Activated naive CD8-positive, alpha-beta T cell (primary cell): ENCODE data around the gene ZNF598.
"Not testable (repeated sequence)": the region's sequence is repeated elsewhere in the genome, so short reads cannot be mapped to it uniquely, and the experiment has no call there.

Source experiments
- H3K27ac Mint-ChIP-seq: one replicate; pipeline ENCODE4 v1.8.0; 2021; ENCODE audit warnings: mixed read lengths
- H3K27me3 Mint-ChIP-seq: one replicate; pipeline ENCODE4 v1.8.0; 2021; ENCODE audit warnings: mixed read lengths
- H3K36me3 Mint-ChIP-seq: one replicate; pipeline ENCODE4 v1.8.0; 2021; ENCODE audit warnings: mixed read lengths
- H3K4me1 Mint-ChIP-seq: one replicate; pipeline ENCODE4 v1.8.0; 2021; ENCODE audit warnings: low read depth, mixed read lengths
- H3K4me3 Mint-ChIP-seq: one replicate; pipeline ENCODE4 v1.8.0; 2021; ENCODE audit warnings: mild to moderate bottlenecking, mixed read lengths
- H3K9me3 Mint-ChIP-seq: one replicate; pipeline ENCODE4 v1.8.0; 2021; ENCODE audit warnings: low read depth, mixed read lengths

The ZNF598 gene

DNA sequence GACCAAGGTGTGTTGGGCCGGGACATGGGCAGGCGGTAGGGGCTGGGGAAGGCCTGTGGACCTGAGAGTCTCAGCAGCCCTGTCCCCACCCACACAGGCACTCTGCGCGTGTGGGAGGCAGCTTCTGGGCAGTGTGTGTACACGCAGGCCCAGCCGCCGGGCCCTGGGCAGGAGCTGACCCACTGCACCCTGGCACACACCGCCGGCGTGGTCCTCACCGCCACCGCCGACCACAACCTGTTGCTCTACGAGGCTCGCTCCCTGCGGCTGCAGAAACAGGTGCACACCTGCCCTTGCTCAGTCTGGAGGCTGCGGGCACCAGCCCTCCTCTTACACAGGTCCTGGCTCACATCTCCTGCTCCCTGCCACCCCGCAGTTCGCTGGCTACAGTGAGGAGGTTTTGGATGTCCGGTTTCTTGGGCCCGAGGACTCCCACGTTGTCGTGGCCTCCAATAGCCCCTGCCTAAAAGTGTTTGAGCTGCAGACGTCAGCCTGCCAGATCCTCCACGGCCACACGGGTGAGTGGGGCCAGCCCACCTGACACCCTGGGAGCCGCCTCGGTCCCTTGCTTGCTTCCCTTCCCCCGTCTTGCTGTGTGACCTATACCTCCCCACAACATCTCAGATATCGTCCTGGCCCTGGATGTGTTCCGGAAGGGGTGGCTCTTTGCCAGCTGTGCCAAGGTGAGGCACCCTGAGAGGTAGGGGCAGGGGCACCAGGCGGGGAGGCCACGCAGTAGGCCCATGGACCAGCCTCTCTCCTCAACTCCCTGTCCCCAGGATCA is 34.0 kb downstream of the ZNF598 start:
- no peaks in the 10 kb centered on the region for H3K9me3 Mint-ChIP-seq
- H3K27me3 Mint-ChIP-seq, result no peaks in the 10 kb centered on the region
- no peak overlapping the region for H3K4me3 Mint-ChIP-seq
- H3K4me1 Mint-ChIP-seq, result peaks cover 20% of the 10 kb centered on the region
- peaks cover 7% of the 10 kb centered on the region for H3K36me3 Mint-ChIP-seq
- no peak overlapping the region for H3K27ac Mint-ChIP-seq

DNA sequence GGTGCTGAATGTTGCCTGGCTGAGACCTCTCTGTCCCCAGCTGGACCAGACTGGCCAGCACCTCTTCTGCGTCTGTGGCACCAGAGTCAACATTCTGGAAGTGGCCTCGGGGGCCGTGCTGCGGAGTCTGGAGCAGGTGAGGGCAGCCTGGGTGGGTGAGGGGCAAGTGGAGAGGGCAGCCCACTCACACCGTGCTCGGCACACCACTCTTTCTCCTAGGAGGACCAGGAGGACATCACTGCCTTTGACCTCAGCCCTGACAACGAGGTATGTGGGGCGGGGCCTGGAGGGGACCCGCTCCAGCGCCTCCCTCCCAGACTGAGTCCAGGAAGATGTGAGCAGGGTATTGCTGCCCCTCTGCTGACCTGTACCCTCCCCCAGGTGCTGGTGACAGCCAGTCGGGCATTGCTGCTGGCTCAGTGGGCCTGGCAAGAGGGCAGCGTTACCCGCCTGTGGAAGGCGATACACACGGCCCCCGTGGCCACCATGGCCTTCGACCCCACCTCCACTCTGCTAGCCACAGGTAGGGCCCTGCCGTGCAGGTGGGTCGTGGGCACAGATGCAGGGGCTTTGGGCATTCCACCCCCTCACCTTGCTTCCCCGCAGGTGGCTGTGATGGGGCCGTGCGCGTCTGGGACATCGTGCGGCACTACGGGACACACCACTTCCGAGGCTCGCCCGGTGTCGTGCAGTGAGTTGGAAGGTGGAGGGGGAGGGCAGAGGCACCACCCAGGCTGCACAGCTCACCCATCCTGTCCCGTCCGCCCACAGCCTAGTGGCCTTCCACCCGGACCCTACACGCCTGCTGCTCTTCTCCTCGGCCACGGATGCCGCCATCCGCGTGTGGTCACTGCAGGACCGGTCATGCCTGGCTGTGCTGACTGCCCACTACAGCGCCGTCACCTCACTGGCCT is 35.2 kb downstream of the ZNF598 start:
- H3K4me1 Mint-ChIP-seq, result peaks cover 20% of the 10 kb centered on the region
- H3K9me3 Mint-ChIP-seq, result no peaks in the 10 kb centered on the region
- H3K36me3 Mint-ChIP-seq, result peaks cover 7% of the 10 kb centered on the region
- H3K27me3 Mint-ChIP-seq, result no peaks in the 10 kb centered on the region
- no peak overlapping the region for H3K27ac Mint-ChIP-seq
- no peak overlapping the region for H3K4me3 Mint-ChIP-seq

DNA sequence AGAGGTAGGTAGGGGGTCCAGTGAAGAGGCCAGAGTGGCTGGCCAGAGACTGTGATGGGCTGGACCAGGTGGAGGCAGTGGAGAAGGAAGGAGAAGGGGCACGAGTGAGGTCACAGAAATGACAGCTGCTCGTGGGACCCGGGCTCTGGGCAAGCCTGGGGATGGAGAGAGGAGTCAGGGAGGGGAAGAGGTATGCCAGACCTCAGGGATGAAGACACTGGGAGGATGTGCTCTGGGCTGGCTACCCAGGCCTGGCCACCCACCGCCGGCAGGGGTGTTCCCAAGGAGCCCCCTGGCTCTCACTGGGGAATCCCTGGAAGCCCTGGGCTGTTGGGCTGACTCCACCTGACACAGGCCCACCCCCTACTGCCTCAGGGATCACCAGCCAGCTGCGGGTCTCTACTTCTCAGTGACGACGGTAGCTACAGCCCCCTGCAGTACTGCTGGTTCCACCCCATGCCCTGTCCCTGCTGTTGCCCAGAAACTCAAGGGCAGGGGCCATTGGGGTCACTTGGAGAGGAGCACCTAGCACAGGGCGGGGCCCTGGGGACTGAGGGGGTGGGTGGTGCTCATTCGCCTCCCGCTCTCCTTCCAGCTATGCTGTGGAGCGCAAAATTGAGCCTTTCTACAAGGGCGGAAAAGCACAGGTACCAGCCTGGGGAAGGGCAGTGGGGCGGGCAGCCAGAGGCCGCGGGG is 36.0 kb downstream of the ZNF598 start:
- H3K9me3 Mint-ChIP-seq, result no peaks in the 10 kb centered on the region
- peak overlapping the region; percentile 94 for H3K4me3 Mint-ChIP-seq
- H3K4me1 Mint-ChIP-seq, result peaks cover 20% of the 10 kb centered on the region
- no peaks in the 10 kb centered on the region for H3K27me3 Mint-ChIP-seq
- H3K27ac Mint-ChIP-seq, result no peak overlapping the region
- H3K36me3 Mint-ChIP-seq, result peaks cover 7% of the 10 kb centered on the region

DNA sequence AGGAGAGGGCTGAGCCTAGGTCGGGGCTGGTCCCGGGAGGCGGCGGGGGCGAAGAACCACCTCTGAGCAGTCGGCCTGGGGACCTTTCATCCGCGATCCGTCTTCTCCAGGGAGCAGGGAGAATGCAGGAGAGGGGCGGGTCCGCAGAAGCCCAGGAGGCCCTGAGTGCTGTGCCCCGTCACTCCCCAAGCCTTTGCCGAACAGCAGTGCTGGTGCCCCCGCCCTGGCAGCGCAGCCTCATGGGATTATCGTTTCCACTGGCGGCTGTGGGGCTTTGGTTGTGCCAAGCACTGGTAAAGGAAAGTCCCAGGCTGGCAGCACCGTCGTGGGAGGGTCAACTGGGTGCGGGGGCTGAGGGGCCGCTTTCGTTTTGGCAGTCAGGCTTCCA is 37.1 kb downstream of the ZNF598 start:
- peak overlapping the region; percentile 94 for H3K4me3 Mint-ChIP-seq
- H3K9me3 Mint-ChIP-seq, result no peaks in the 10 kb centered on the region
- peaks cover 7% of the 10 kb centered on the region for H3K36me3 Mint-ChIP-seq
- H3K27me3 Mint-ChIP-seq, result no peaks in the 10 kb centered on the region
- H3K27ac Mint-ChIP-seq, result peak overlapping the region; percentile 94
- peaks cover 20% of the 10 kb centered on the region for H3K4me1 Mint-ChIP-seq

DNA sequence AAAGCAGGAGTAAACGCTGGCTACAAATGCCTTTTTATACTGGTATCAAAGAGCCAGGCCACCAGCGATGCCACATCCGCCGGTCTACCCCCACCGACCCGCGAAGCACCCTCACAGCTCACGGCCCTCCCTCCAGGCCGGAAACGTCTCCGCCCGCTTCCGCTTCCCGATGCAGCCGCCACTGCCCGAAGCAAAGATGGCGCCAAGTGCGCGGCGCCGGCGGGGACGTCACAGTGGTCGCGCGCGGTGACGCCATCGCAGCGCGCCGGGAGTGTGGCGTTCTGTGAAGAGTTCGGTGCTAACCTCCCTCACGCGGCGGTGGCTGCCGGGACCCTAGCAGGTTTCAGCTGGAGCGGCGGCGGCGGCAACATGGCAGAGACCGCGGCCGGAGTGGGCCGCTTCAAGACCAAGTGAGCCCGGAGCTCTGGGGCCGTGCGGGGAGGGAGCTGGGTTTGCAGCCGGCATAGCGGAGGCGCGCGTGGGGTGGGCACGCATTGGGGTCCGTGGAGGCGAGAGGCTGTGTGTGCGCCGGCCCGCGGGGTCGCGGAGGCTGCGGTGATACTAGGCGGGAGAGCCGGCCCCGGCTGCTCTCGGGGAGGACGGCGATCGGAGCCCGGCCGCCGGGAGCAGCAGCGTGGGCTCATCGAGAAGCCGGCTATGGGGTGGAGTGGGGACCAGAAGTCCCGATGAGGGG is 37.7 kb downstream of the ZNF598 start, which contains the start of gene TBL3:
TBL3 (plus strand) TSS at position 258 of the 694 bp plus-strand sequence; CDS start at position 370, 112 bp downstream.
- peaks cover 22% of the 10 kb centered on the region for H3K4me1 Mint-ChIP-seq
- no peaks in the 10 kb centered on the region for H3K9me3 Mint-ChIP-seq
- peaks cover 7% of the 10 kb centered on the region for H3K36me3 Mint-ChIP-seq
- no peaks in the 10 kb centered on the region for H3K27me3 Mint-ChIP-seq
- H3K4me3 Mint-ChIP-seq, result peak within 1 kb of the TSS; percentile 94
- H3K27ac Mint-ChIP-seq, result peak within 1 kb of the TSS; percentile 94

DNA sequence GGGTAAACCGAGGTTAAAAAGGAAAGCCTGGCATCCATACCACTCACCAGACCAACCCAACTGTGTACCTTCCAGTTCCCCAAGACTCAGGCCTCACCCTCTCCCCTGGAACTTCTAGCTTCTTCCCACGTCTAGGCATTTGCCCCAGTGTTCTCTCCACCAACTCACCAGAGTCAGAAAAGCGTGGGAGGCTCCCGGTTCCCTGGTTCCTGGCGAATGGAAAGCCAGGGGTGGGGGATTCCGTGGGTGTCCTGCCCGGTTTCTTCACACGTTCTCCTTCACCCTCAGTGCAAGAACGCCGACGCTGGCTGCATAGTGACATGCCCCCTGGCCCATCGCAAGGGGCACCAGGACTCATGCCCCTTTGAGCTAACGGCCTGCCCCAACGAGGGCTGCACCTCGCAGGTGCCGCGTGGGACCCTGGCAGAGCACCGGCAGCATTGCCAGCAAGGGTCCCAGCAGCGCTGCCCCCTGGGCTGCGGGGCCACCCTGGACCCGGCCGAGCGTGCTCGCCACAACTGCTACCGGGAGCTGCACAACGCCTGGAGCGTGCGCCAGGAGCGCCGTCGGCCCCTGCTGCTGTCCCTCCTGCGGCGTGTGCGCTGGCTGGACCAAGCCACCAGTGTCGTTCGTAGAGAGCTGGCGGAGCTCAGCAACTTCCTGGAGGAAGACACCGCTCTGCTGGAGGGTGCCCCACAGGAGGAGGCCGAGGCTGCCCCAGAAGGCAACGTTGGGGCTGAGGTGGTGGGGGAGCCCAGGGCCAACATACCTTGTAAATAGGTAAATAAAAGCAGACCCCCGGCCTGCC is 41.3 kb downstream of the ZNF598 start:
- H3K4me1 Mint-ChIP-seq, result peaks cover 34% of the 10 kb centered on the region
- H3K36me3 Mint-ChIP-seq, result peaks cover 12% of the 10 kb centered on the region
- no peak overlapping the region for H3K4me3 Mint-ChIP-seq
- no peaks in the 10 kb centered on the region for H3K9me3 Mint-ChIP-seq
- H3K27ac Mint-ChIP-seq, result no peak overlapping the region
- no peaks in the 10 kb centered on the region for H3K27me3 Mint-ChIP-seq

DNA sequence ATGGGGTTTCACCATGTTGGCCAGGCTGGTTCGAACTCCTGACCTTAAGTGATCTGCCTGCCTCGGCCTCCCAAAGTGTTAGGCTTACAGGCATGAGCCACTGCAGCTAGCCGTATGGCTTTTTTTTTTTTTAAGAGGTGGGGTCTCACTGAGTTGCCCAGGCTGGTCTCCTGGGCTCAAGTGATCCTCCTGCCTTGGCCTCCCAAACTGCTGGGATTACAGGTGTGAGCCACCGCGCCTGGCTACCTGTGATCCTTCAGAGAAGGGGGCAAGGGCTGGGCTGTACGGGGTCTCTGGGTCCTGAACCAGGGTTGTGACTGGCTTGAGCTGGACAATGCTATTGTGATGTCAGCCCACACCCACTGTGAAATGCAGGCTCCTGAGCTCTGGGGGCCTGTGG is 43.2 kb downstream of the ZNF598 start, which contains the start of gene RNF151:
RNF151 (plus strand) TSS at position 397 of the 400 bp plus-strand sequence. CDS start 26 bp downstream, outside the sequence.
- H3K4me1 Mint-ChIP-seq, result peaks cover 27% of the 10 kb centered on the region
- H3K27me3 Mint-ChIP-seq, result no peaks in the 10 kb centered on the region
- H3K9me3 Mint-ChIP-seq, result no peaks in the 10 kb centered on the region
- H3K4me3 Mint-ChIP-seq, result peak within 1 kb of the TSS; percentile 98
- peak within 1 kb of the TSS; percentile 97 for H3K27ac Mint-ChIP-seq
- H3K36me3 Mint-ChIP-seq, result peaks cover 9% of the 10 kb centered on the region

DNA sequence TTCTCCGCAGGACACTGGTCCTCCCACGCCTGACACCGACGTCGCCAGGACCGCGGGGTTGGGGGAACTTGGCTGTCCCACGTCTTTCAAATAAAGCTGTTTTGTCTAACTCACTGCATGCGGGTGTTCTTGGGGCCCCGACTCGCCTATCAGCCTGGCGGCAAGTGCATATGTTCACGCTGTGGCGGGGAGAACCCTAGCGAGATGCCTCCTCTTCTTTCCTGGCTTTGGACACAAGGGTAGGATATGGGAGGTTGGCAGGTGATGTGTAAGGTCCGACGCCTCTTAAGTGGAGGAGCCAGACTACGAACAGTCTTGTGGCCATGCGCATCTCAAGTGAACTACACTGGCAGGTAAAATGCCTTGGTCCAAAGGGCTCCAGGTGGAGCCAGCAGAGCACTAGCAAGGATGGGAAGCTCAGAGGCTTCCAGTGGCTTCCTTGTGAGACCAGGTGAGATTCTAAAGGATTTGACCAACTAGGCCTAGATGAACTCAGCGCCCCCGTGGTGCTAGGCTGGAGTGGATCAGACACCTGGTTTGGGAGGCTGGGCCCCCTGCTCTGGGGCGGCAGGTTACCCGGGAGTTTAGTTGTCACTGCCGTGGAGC is 44.1 kb downstream of the ZNF598 start:
- peaks cover 9% of the 10 kb centered on the region for H3K36me3 Mint-ChIP-seq
- peak overlapping the region; percentile 98 for H3K4me3 Mint-ChIP-seq
- H3K9me3 Mint-ChIP-seq, result no peaks in the 10 kb centered on the region
- peaks cover 30% of the 10 kb centered on the region for H3K4me1 Mint-ChIP-seq
- no peaks in the 10 kb centered on the region for H3K27me3 Mint-ChIP-seq
- peak overlapping the region; percentile 97 for H3K27ac Mint-ChIP-seq

DNA sequence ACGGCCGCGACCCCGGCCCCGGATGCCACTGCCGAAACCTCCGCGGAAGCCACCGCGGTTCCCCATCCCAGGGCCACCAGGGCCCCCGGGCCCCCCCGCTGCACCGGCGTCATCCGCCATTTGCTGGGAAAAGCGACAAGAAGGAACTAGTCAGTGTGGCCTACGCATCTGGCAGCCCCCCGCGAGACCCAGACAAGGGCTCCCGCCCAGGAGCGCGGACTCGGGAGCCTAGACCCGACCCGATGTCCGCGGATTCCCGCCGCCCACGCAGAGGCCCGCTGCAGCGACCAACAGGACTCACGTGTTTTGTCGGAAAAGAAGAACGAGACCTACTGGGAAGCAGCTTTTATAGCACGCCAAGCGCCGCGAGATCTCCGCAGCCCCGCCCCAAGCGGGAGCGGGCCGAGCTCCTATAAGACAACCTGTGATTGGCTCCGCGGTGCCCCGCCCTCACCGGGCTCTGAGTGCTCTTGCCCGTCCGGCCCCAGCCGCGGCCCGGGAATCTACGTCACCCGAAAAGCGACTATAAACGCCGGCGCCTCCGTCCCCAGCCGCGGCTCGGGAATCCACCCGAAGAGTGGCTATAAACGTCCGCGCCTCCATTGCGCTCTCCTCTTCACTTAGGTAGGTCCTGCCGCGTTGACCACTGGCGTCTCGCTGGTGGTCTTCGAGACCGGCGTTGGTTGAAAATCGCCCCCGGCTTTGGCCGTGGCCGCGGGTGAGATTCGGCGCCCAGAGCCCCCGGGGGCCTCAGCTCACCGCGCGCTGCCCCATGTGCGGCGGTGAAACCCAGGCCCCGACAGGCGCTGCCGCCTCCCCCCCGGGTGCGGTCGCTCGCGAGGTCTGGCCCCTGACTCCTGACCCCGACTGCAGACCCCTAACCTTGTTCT is 44.9 kb downstream of the ZNF598 start, which contains the start of gene RPS2:
RPS2 (minus strand) TSS at position 321 of the 890 bp plus-strand sequence; CDS start at position 120, 201 bp downstream.
- Mint-ChIP-seq H3K4me1 (peaks cover 32% of the 10 kb centered on the region), H3K27ac (peak within 1 kb of the TSS; percentile 97), H3K4me3 (peak within 1 kb of the TSS; percentile 98), H3K9me3 (no peaks in the 10 kb centered on the region), H3K36me3 (peaks cover 9% of the 10 kb centered on the region), H3K27me3 (no peaks in the 10 kb centered on the region)

DNA sequence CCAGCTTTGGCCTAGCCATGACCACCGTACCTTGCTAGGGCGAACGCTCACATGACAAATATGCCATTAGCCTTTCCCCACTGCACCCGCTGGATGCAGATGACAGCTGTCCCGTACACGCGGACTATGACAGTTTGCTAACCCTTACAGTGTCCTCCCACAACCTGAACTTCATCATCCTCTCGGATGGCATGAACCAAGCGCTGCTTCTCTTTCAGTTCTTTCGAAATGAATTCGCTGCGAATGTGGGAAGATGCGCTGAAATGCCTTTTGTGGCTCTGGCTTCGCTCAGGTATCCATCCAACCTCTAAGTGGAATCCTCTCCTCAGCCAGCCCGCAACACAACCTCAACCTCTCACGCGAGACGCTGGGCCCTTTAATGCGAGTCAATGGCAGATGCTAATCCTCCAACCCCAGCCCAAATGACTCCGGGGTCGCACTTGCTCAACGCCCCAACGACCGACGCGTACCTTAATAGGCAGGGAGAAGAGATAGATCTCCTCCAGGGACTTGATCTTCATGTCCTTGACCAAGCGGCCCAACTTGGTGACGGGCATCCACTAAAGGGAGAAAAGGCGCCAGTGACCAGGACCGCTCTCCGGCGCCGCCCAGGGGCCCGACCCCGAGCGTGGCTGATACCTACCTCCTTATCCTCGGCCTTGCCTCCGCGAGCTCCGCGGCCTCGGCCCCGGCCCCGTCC is 45.7 kb downstream of the ZNF598 start:
- Mint-ChIP-seq H3K27ac (peak overlapping the region; percentile 97), H3K27me3 (no peaks in the 10 kb centered on the region), H3K9me3 (no peaks in the 10 kb centered on the region), H3K36me3 (peaks cover 9% of the 10 kb centered on the region), H3K4me1 (peaks cover 35% of the 10 kb centered on the region), H3K4me3 (peak overlapping the region; percentile 98)

DNA sequence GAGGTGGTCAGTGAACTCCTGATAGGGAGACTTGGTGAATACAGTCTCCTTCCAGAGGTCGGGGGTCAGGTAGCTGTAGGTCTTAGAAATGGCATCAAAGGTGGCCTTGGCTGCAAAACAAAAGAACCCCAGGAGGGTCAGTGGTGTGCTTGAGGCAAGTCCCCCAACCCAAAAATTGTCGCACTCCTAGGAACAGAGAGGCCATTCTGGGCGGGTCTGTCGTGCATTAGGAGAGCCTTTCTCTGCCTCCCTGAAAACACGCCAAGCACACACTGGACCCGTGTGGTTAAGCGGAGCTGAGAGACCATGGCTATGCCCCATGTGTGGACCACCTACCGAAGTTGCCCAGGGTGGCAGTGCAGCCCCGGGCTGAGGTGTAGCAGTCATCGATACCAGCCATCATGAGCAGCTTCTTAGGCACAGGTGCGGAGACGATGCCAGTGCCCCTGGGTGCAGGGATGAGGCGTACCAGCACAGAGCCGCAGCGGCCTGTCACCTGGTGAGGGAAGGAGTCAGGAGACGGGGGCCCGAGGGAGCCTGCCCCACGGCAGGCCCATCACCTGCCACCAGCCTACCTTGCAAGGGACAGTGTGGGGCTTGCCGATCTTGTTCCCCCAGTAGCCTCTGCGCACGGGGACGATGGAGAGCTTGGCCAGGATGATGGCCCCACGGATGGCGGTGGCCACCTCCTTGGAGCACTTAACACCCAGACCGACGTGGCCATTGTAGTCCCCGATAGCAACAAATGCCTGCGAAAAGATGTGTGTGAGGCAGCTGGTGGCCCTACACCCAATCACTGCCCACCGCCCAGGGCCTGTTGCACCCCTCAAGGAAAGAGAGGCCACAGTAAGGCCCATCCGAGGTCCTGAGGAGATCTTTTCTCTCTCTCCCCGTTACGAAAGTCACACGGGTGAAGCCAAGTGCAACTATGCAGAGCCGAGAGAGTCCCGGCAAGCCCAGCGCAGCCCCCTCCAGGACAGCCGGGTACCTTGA is 47.2 kb downstream of the ZNF598 start:
- not testable (repeated sequence) for H3K27me3 Mint-ChIP-seq
- H3K4me1 Mint-ChIP-seq, result peaks cover 35% of the 10 kb centered on the region

More for the DNA sequence above, 47.2 kb downstream of the ZNF598 start:
- H3K36me3 Mint-ChIP-seq, H3K9me3 Mint-ChIP-seq: not testable (repeated sequence)
- H3K27ac Mint-ChIP-seq, result peak overlapping the region; percentile 97
- H3K4me3 Mint-ChIP-seq, result peak overlapping the region; percentile 98
